H9 (cell line): ENCODE measurements around the gene PHF1. TPM values are rescaled to one million over a fixed set of nuclear protein-coding genes. Genes with fewer than 3 reads are reported as not detected.

Source experiments
- DNase-seq: peaks from one replicate; pipeline ENCODE4 v3.0.0-alpha.2; 2017
- H2AFZ ChIP-seq: one replicate; pipeline ENCODE4 v1.6.1; 2013; ENCODE audit warnings: mild to moderate bottlenecking, low read length, control low read depth, moderate library complexity
- H2AK5ac ChIP-seq: 2 replicates; pipeline ENCODE4 v1.6.1; 2013; ENCODE audit warnings: low read length, control low read depth, mixed read lengths; ENCODE audit not compliant: insufficient read length
- H2BK120ac ChIP-seq: one replicate; pipeline ENCODE4 v1.6.1; 2013; ENCODE audit warnings: low read depth, mild to moderate bottlenecking, low read length, control low read depth, inconsistent platforms; ENCODE audit not compliant: poor library complexity, severe bottlenecking
- H2BK12ac ChIP-seq: 2 replicates; pipeline ENCODE4 v1.6.1; 2013; ENCODE audit warnings: low read length, control low read depth, mixed read lengths, low read depth; ENCODE audit not compliant: insufficient read length
- H2BK15ac ChIP-seq: 2 replicates; pipeline ENCODE4 v1.6.1; 2013; ENCODE audit warnings: low read depth, low read length, control low read depth
- H2BK20ac ChIP-seq: one replicate; pipeline ENCODE4 v1.6.1; 2013; ENCODE audit warnings: low read depth, mild to moderate bottlenecking, low read length, control low read depth, inconsistent platforms; ENCODE audit not compliant: poor library complexity, severe bottlenecking
- H2BK5ac ChIP-seq: 2 replicates; pipeline ENCODE4 v1.6.1; 2013; ENCODE audit warnings: low read length, control low read depth, mixed read lengths; ENCODE audit not compliant: insufficient read length
- H3K14ac ChIP-seq: 2 replicates; pipeline ENCODE4 v1.6.1; 2013; ENCODE audit warnings: low read length, control low read depth; ENCODE audit not compliant: insufficient read depth
- H3K18ac ChIP-seq: 2 replicates; pipeline ENCODE4 v1.6.1; 2013; ENCODE audit warnings: low read depth, mild to moderate bottlenecking, mixed read lengths, low read length, control low read depth; ENCODE audit not compliant: insufficient read length
- H3K23ac ChIP-seq: 2 replicates; pipeline ENCODE4 v1.6.1; 2013; ENCODE audit warnings: low read length, control low read depth, mixed read lengths, low read depth; ENCODE audit not compliant: insufficient read length
- H3K23me2 ChIP-seq: 2 replicates; pipeline ENCODE4 v1.6.1; 2013; ENCODE audit warnings: low read depth, mild to moderate bottlenecking, mixed read lengths, low read length, control low read depth; ENCODE audit not compliant: insufficient read length, poor library complexity, severe bottlenecking
- H3K27ac ChIP-seq: 2 replicates; pipeline ENCODE4 v1.5.1; 2013; ENCODE audit warnings: low read length, control low read depth, mixed read lengths, low read depth; ENCODE audit not compliant: insufficient read length
- H3K27me3 ChIP-seq: 2 replicates; pipeline ENCODE4 v1.6.1; 2013; ENCODE audit warnings: low read length, control low read depth, inconsistent platforms; ENCODE audit not compliant: insufficient read depth
- H3K4ac ChIP-seq: 2 replicates; pipeline ENCODE4 v1.6.1; 2013; ENCODE audit warnings: low read depth, mild to moderate bottlenecking, control low read depth, inconsistent platforms, low read length, moderate library complexity
- H3K4me1 ChIP-seq: 2 replicates; pipeline ENCODE4 v1.6.1; 2013; ENCODE audit warnings: low read length, control low read depth, inconsistent platforms; ENCODE audit not compliant: insufficient read depth
- H3K4me2 ChIP-seq: 2 replicates; pipeline ENCODE4 v1.6.1; 2013; ENCODE audit warnings: low read length, control low read depth, mixed read lengths; ENCODE audit not compliant: insufficient read length, insufficient read depth
- H3K56ac ChIP-seq: 2 replicates; pipeline ENCODE4 v1.6.1; 2013; ENCODE audit warnings: low read depth, mild to moderate bottlenecking, mixed read lengths, low read length, control low read depth; ENCODE audit not compliant: insufficient read length
- H3K79me1 ChIP-seq: 2 replicates; pipeline ENCODE4 v1.6.1; 2013; ENCODE audit warnings: low read depth, mild to moderate bottlenecking, moderate library complexity, low read length, control low read depth, inconsistent platforms; ENCODE audit not compliant: insufficient read depth, poor library complexity, severe bottlenecking
- H3K79me2 ChIP-seq: 2 replicates; pipeline ENCODE4 v1.6.1; 2013; ENCODE audit warnings: low read length, control low read depth, inconsistent platforms; ENCODE audit not compliant: insufficient read depth
- H3K9ac ChIP-seq: 2 replicates; pipeline ENCODE4 v1.6.1; 2013; ENCODE audit warnings: low read length, control low read depth, mixed read lengths; ENCODE audit not compliant: insufficient read length; ENCODE audit errors: extremely low read depth
- H3K9me3 ChIP-seq: one replicate; pipeline ENCODE4 v1.6.1; 2013; ENCODE audit warnings: low read depth, low read length, inconsistent platforms; ENCODE audit not compliant: control insufficient read depth
- H3T11ph ChIP-seq: one replicate; pipeline ENCODE4 v1.6.1; 2013; ENCODE audit warnings: mild to moderate bottlenecking, low read length, control low read depth, inconsistent platforms
- H4K20me1 ChIP-seq: one replicate; pipeline ENCODE4 v1.6.1; 2013; ENCODE audit not compliant: control insufficient read depth, insufficient read length, insufficient read depth
- H4K5ac ChIP-seq: 2 replicates; pipeline ENCODE4 v1.6.1; 2013; ENCODE audit warnings: low read depth, mild to moderate bottlenecking, mixed read lengths, low read length, control low read depth; ENCODE audit not compliant: insufficient read length
- H4K8ac ChIP-seq: replicated peaks from 2 replicates; pipeline ENCODE4 v1.6.1; 2013; ENCODE audit warnings: low read length, control low read depth, mixed read lengths, low read depth; ENCODE audit not compliant: insufficient read length
- H4K91ac ChIP-seq: 2 replicates; pipeline ENCODE4 v1.6.1; 2013; ENCODE audit warnings: low read depth, mild to moderate bottlenecking, moderate library complexity, mixed read lengths, low read length, control low read depth; ENCODE audit not compliant: insufficient read length
- H3K27ac Mint-ChIP-seq, 3 experiments: 2 replicates in 2 of 3; 3 replicates in 1 of 3; pipeline ENCODE4 v1.8.0; 2020 to 2021; ENCODE audit warnings: mixed read lengths in 3 of 3, mild to moderate bottlenecking in 1 of 3, moderate library complexity in 1 of 3
- H3K27me3 Mint-ChIP-seq: 2 replicates; pipeline ENCODE4 v1.8.0; 2021; ENCODE audit warnings: low read depth, mild to moderate bottlenecking, moderate library complexity, mixed read lengths
- H3K36me3 Mint-ChIP-seq, 3 experiments: 2 replicates in 2 of 3; 3 replicates in 1 of 3; pipeline ENCODE4 v1.8.0; 2020 to 2021; ENCODE audit warnings: low read depth in 3 of 3, mixed read lengths in 3 of 3; ENCODE audit not compliant: insufficient read depth in 1 of 3
- H3K4me1 Mint-ChIP-seq, 2 experiments: 2 replicates each; pipeline ENCODE4 v1.8.0; 2020; ENCODE audit warnings: mixed read lengths in 2 of 2
- H3K4me3 Mint-ChIP-seq, 2 experiments: 2 replicates in 1 of 2; 3 replicates in 1 of 2; pipeline ENCODE4 v1.8.0; 2020 to 2021; ENCODE audit warnings: mild to moderate bottlenecking in 2 of 2, mixed read lengths in 2 of 2, moderate library complexity in 1 of 2
- H3K9me3 Mint-ChIP-seq, 2 experiments: 2 replicates in 1 of 2; 3 replicates in 1 of 2; pipeline ENCODE4 v1.8.0; 2020; ENCODE audit warnings: mild to moderate bottlenecking in 2 of 2, mixed read lengths in 2 of 2, moderate library complexity in 1 of 2
- WGBS: extraction: QIAGEN DNeasy Blood & Tissue Kit; methylation state at CpG from one replicate; pipeline ENCODE4 v1.1.7; 2013; ENCODE audit warnings: missing lambda C conversion rate, low lambda C conversion rate, mixed read lengths; ENCODE audit not compliant: insufficient read length; ENCODE audit errors: extremely low coverage; 5-methylcytosine and 5-hydroxymethylcytosine counted together
- total RNA-seq: library from RNA; stranded (reverse); gene quantifications from 2 replicates; pipeline ENCODE4 v1.2.1, GENCODE V29; 2021
- TF ChIP-seq, protein P1 (sequence below): fragments of 200-600 bp; sonication (generic); conservative IDR thresholded peaks from 3 replicates; pipeline ENCODE4 v1.8.0; 2021; ENCODE audit warnings: antibody characterized with exemption, mild to moderate bottlenecking

PHF1 gene
- total RNA-seq, 1 experiment from 2014 or later = 56.8 TPM

DNA sequence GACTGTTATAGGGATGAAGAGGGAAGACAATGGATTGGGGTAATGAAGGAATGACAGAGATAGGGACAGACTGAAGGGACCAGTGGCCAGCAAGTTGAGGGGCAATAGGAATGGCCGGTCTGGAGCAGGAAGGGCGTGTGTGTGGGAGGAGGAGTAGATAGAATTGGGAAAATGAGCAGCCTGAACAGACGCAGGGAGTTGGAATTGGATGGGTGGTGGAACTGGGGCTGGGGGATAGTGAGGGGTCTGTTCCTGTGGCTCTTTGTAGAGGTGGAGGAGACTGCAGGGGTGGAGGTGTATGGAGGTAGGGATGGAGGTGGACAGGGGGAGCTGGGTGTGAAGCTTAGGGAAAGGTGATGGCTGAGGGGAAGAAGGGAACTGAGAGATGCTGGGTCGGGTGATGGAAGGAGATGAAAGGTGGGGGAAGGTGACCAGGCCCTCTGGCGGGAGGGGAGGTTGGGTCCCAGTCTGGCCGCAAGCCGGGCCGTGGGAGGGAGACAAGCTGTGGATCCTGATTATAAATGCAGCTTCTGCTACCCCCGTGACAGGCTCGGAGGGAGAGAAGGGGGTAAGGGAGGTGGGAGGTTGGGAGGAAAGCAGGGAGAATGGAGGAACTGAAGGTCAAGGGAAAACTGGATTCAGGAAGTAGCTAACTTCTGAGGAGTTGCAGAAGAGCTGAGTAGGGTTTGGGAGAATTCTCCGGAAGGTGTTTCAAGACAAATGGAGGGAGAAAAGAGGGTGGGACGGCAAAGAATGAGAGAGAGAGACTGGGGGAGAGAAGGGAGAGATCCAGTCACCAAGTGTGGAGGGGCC, 14.2 kb downstream of the PHF1 start:
- Mint-ChIP-seq H3K36me3 (peaks cover 24 to 27% (median 26%) of the 10 kb centered on the region in 3 experiments), H3K27ac (peak overlapping the region; percentile 76 to 94 (median 93)), H3K4me3 (peak overlapping the region; percentile 81 to 87), H3K4me1 (peaks cover 73 to 76% of the 10 kb centered on the region in 2 experiments), H3K9me3 (no peaks in the 10 kb centered on the region; a peak in 1 of 5 replicates), H3K27me3 (no peaks in the 10 kb centered on the region)
- Histone ChIP-seq H4K5ac (no peak overlapping the region), H2BK120ac (no peak overlapping the region), H4K20me1 (no peaks in the 10 kb centered on the region), H3K23me2 (peaks cover 7% of the 10 kb centered on the region), H3T11ph (no peak overlapping the region), H3K27ac (no peak overlapping the region), H2AFZ (no peak overlapping the region), H2BK5ac (no peak overlapping the region), H3K4me1 (peaks cover 7% of the 10 kb centered on the region), H3K9ac (peak overlapping the region; percentile 25), H2BK12ac (no peak overlapping the region), H3K79me1 (peaks cover 3% of the 10 kb centered on the region), H2AK5ac (no peak overlapping the region), H3K23ac (no peak overlapping the region), H3K56ac (no peak overlapping the region), H3K4me2 (peak overlapping the region; percentile 89), H4K91ac (no peak overlapping the region), H3K18ac (no peak overlapping the region), H2BK20ac (no peak overlapping the region), H2BK15ac (no peak overlapping the region), H3K14ac (no peak overlapping the region), H3K9me3 (no peaks in the 10 kb centered on the region), H4K8ac (no peak overlapping the region), H3K27me3 (no peaks in the 10 kb centered on the region), H3K4ac (no peak overlapping the region), H3K79me2 (peaks cover 10% of the 10 kb centered on the region; the same call in 1 of the 2 replicates)
- no CpG with 5 or more reads among the region's 12 CpGs for WGBS
- TF ChIP-seq, protein P1, sequence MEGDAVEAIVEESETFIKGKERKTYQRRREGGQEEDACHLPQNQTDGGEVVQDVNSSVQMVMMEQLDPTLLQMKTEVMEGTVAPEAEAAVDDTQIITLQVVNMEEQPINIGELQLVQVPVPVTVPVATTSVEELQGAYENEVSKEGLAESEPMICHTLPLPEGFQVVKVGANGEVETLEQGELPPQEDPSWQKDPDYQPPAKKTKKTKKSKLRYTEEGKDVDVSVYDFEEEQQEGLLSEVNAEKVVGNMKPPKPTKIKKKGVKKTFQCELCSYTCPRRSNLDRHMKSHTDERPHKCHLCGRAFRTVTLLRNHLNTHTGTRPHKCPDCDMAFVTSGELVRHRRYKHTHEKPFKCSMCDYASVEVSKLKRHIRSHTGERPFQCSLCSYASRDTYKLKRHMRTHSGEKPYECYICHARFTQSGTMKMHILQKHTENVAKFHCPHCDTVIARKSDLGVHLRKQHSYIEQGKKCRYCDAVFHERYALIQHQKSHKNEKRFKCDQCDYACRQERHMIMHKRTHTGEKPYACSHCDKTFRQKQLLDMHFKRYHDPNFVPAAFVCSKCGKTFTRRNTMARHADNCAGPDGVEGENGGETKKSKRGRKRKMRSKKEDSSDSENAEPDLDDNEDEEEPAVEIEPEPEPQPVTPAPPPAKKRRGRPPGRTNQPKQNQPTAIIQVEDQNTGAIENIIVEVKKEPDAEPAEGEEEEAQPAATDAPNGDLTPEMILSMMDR = no peak
- no peak for DNase-seq
